HCT116 (cell line): ENCODE data around the gene MRTFB.

Experiments used
- CEBPB ChIP-seq: IDR thresholded peaks from 2 replicates; pipeline ENCODE4 v1.6.1; 2012; ENCODE audit warnings: low read depth
- CTCF ChIP-seq, 3 experiments: fragments of 200-600 bp in 1 of 3; sonication (generic) in 1 of 3; IDR thresholded peaks in 2 of 3; conservative IDR thresholded peaks in 1 of 3; 2 replicates each; pipeline ENCODE4 v1.5.1; 2012 to 2017; ENCODE audit warnings: low read depth in 2 of 3, low read length in 2 of 3, antibody characterized with exemption in 1 of 3, borderline replicate concordance in 1 of 3, control low read depth in 1 of 3, mild to moderate bottlenecking in 1 of 3, mixed read lengths in 1 of 3, mixed run types in 1 of 3, moderate library complexity in 1 of 3; ENCODE audit not compliant: insufficient read depth in 1 of 3
- POLR2A ChIP-seq: IDR thresholded peaks from 2 replicates; pipeline ENCODE4 v1.7.0; 2011; ENCODE audit warnings: borderline replicate concordance; ENCODE audit not compliant: insufficient read depth, insufficient read length; ENCODE audit errors: extremely low read depth
- SIN3A ChIP-seq: IDR thresholded peaks from 2 replicates; pipeline ENCODE4 v1.6.1; 2012; ENCODE audit warnings: low read depth

- TF ChIP-seq CEBPB (no peak), CTCF (IDR thresholded peaks at IDR 0.05 in 2 of 3, conservative IDR thresholded peaks at IDR 0.05 in 1 of 3; ENCODE audit: borderline replicate concordance in 1 of 3, insufficient read depth in 1 of 3, low read depth in 2 of 3, low read length in 2 of 3) (no peak), POLR2A (no peak), SIN3A (no peak)
Observed at GRCh38 chr16:14223632-14224031, 152.5 kb downstream of the MRTFB start.
